ENCODE results near the gene PIGBOS1.

The PIGBOS1 gene

DNA sequence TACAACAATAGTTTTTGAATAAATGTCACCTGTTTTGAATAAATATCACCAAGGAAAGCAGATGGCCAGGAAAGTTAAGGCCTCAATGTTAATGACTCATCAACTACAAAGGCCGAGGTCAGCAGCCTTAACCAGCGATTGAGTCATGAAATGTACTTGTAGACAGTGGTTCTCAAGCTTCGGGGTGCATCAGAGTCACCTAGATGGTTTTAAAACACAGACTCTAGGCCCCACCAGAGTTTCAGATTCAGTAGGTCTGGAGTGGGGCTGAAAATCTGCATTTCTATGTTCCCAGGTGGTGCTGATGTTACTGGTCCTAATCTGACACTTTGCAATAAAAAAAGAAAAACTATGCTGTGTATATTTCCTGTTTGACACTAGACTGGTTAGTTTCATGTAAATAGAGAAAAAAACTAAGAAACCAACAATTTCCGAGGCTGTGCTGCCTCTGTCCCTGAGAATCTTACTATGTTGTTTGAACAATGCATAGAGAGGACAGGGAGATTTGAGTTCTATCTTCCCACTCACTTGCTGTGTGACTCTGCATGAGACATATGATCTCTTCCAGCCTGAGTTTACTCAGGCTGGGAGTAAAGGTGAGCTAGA is 39.1 kb downstream of the PIGBOS1 start:
- H3K4me3 ChIP-seq (ENCODE audit: low read depth, low read length): no peak overlapping the region
- TF ChIP-seq, protein P1, sequence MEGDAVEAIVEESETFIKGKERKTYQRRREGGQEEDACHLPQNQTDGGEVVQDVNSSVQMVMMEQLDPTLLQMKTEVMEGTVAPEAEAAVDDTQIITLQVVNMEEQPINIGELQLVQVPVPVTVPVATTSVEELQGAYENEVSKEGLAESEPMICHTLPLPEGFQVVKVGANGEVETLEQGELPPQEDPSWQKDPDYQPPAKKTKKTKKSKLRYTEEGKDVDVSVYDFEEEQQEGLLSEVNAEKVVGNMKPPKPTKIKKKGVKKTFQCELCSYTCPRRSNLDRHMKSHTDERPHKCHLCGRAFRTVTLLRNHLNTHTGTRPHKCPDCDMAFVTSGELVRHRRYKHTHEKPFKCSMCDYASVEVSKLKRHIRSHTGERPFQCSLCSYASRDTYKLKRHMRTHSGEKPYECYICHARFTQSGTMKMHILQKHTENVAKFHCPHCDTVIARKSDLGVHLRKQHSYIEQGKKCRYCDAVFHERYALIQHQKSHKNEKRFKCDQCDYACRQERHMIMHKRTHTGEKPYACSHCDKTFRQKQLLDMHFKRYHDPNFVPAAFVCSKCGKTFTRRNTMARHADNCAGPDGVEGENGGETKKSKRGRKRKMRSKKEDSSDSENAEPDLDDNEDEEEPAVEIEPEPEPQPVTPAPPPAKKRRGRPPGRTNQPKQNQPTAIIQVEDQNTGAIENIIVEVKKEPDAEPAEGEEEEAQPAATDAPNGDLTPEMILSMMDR (IDR thresholded peaks at IDR 0.05; ENCODE audit: control insufficient read depth, extremely low read depth, insufficient read depth): no peak
- no peak for DNase-seq (ENCODE audit: low read depth)

DNA sequence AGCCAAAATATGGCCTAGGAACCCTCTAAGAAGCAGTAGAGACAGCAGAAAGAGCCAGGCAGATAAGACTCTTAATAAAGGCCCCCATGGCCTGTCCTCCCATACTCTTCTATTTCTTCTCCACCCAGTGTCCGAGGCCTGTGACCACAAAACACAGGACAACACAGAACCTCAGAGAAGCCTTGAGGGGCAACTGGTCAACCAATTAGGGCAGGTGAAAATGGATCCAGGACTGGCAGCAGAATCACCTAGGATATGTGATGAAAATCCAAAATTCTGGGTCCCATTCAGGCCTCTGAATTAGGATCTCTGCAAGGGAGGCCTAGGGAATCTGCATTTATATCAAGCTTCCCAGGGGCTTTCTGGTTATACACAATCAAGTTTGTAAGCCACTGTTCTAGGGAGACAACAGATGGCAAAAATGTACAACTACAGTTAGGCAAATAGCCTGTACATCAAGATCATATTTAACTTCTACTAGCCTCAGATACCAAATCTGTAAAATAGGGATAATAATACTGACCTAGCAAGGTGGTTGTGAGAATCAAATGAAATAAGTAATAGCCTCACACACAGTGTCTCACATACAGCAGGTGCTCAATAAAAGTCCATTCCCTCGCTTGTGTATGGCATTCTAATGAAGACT is 39.7 kb downstream of the PIGBOS1 start:
- TF ChIP-seq, protein P1 (IDR thresholded peaks at IDR 0.05; ENCODE audit: control insufficient read depth, extremely low read depth, insufficient read depth): no peak
- no peak for DNase-seq (ENCODE audit: low read depth)
- H3K4me3 ChIP-seq (ENCODE audit: low read depth, low read length): no peak overlapping the region

DNA sequence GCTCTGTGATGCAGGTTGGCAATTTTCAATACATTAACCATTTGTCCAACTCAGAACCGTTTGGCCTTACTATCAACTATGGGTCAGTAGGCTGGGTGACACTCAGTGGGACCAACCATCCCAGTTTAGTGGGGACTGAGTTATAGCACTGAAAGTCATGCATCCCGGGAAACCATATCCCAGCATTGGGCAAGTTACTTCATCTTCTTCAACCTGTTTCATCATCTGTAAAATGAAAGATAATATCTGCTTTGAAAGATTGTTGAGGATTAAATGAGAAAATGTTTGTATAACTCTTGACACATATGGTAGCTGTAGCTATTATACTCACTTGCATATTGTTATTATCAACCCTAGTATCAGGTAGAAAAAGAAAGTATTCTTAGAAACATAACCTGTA is 41.2 kb downstream of the PIGBOS1 start:
- DNase-seq (ENCODE audit: low read depth): no peak
- TF ChIP-seq, protein P1 (IDR thresholded peaks at IDR 0.05; ENCODE audit: control insufficient read depth, extremely low read depth, insufficient read depth): no peak
- H3K4me3 ChIP-seq (ENCODE audit: low read depth, low read length): no peak overlapping the region

DNA sequence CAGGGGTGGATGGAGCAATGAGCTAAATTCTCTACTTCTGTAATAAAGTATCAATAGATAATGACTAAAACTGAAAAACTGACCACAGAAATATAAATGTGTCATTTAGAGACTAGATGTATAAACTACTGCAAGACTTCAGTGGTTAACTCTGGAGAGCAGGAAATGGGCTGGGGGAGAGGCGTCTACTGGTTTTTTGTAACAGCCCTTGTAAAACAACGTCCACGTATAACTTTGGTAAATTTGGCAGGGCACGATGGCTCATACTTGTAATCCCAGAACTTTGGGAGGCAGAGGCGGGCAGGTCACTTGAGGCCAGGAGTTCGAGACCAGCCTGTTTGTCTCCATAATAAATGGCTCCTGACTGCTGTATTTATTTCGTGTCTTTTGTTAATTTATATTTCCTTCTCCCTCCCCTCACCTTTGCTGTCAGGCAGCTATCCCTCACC is 41.8 kb downstream of the PIGBOS1 start:
- TF ChIP-seq, protein P1 (IDR thresholded peaks at IDR 0.05; ENCODE audit: control insufficient read depth, extremely low read depth, insufficient read depth): no peak
- DNase-seq (ENCODE audit: low read depth): no peak
- H3K4me3 ChIP-seq (ENCODE audit: low read depth, low read length): no peak overlapping the region

DNA sequence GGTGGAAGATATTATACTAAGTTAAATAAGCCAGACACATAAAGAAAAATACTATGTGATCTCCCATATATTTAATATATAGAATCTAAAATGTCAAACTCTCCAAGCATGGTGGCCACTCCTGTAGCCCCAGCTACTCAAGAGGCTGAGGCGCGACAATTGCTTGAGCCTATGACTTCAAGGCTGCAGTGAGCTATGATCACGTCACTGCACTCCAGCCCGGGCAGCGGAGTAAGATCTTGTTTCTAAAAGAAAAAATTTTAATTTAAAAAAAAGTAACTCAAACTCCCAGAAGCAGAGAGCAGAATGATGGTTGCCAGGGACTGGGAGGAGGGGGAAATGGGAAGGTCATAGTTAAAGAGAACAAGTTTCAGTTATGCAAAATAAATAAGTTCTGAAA is 42.6 kb downstream of the PIGBOS1 start:
- TF ChIP-seq, protein P1 (IDR thresholded peaks at IDR 0.05; ENCODE audit: control insufficient read depth, extremely low read depth, insufficient read depth): no peak
- DNase-seq (ENCODE audit: low read depth): no peak
- no peak overlapping the region for H3K4me3 ChIP-seq (ENCODE audit: low read depth, low read length)

DNA sequence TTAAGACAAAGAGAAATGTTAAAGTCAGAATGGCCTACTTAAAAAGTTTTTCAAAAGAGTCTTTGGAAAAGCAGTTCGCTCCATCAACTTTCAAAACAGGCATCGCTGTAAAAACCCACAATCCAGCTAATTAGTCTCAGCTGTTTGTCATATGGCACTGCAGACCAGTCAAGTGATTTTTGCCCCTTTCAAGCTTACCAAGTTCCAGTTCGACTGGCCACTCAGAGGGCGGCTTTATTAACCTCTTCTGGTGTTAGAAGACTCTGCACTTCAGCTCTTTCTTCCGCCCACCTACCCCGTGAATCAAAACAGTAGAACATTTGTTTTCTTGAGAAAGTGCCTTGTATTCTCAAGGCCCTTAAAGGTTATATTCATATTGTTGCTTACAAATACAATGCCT is 48.6 kb downstream of the PIGBOS1 start:
- TF ChIP-seq, protein P1 (IDR thresholded peaks at IDR 0.05; ENCODE audit: control insufficient read depth, extremely low read depth, insufficient read depth): no peak
- no peak overlapping the region for H3K4me3 ChIP-seq (ENCODE audit: low read depth, low read length)

More for the DNA sequence above, 48.6 kb downstream of the PIGBOS1 start:
- no peak for DNase-seq (ENCODE audit: low read depth)
